ENCODE data around the gene DISC1.

The DISC1 gene

GRCh38 chr1:231919239-231919885 lies 292.8 kb downstream of the DISC1 start:
- FAIRE-seq, result no peak

DNA sequence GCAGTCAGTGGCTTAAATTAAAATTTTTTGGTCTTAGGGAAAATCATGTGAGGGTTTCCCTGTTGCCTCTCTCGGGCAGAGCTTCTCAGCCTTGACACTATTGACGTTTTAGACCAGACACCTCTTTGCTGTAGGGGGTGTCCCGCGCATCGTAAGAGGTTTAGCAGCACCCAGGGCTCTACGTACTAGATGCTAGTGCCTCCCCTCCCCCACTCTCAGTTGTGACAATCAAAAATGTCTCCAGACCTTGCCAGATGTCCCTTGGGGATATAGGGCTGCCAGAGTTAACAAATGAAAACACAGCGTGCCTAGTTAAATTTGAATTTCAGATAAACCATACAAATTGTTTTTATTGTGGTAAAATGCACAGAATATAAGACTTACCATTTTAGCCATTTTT lies 293.3 kb downstream of the DISC1 start:
- DNase-seq (ENCODE audit: insufficient read length, low spot score) (no peak), FAIRE-seq (no peak)

More at GRCh38 chr1:231919239-231919885, 292.8 kb downstream of the DISC1 start:
- DNase-seq (ENCODE audit: insufficient read length, low spot score), result no peak

- DNase-seq (ENCODE audit: insufficient read length, low spot score) (no peak), FAIRE-seq (no peak)
Observed at GRCh38 chr1:231921646-231922345, 295.2 kb downstream of the DISC1 start.

DNA sequence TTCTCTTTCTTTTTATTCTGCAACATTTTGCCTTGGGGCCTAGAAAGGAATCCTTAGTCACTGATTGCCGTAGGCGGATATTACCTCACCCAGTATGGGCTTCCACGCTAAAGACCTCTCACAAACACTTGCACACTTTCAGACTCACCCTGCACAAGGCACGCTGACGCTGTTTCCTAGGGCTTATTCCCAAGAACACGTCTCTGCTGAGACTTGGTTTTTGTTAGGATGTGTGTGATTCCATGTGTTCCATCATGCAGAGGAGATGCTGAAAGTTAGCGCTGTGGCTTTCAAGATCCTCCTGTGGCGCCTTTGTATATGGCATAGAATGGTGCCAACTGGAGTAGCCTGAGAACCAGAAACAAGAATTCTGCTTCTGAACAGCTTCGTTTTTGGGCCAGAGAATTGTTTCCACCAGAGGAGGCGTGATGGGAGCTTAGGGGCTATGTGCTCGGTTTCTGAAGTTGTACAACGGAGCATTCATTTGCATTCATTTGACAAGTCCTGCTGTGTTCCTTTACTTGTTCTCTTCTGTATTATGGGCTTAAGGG lies 297.0 kb downstream of the DISC1 start:
- DNase-seq (ENCODE audit: insufficient read length, low spot score) (no peak), FAIRE-seq (no peak)

DNA sequence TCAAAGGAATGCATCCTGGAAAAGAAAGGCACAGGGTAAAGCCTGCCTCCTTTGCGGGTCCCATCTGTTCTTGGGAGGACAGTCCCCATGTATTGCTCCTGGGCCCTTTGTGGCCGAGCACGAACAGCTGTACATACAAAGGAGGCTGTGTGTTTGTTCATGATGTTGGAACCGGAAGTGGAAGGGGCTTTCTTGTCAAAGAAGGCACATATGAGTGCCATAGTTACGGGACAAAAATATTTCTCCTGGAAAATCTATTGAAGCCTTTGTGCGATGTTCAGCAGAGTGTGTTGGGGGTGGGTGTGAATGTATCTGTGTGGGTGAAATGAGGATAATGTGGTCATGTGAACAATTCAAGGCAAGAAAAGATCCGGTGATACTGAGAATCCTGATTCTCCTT lies 297.6 kb downstream of the DISC1 start:
- DNase-seq (ENCODE audit: insufficient read length, low spot score) (no peak), FAIRE-seq (no peak)

GRCh38 chr1:231925864-231926263 lies 299.3 kb downstream of the DISC1 start:
- DNase-seq (ENCODE audit: insufficient read length, low spot score) (no peak), FAIRE-seq (no peak)

DNA sequence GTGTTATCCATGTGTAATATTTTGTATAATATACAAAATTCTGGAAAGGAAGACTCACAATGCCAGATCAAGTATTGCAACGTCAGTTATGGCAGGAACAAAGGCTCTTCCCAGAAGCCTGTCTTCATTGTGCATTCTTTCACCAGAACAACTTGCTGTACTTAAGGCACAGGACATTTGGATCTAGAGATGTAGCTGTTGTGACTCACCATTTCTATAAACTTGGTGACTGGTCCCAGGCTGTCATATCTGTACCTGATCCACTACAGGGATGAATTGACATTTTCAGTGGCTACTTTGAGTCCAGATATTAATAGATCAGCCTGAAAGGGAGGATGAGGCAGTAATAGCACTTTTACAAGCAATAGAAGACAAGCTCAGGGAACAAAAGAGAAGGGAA lies 299.8 kb downstream of the DISC1 start:
- FAIRE-seq (no peak), DNase-seq (ENCODE audit: insufficient read length, low spot score) (no peak)

- FAIRE-seq (no peak), DNase-seq (ENCODE audit: insufficient read length, low spot score) (no peak)
Observed at GRCh38 chr1:231926933-231927332, 300.3 kb downstream of the DISC1 start.

DNA sequence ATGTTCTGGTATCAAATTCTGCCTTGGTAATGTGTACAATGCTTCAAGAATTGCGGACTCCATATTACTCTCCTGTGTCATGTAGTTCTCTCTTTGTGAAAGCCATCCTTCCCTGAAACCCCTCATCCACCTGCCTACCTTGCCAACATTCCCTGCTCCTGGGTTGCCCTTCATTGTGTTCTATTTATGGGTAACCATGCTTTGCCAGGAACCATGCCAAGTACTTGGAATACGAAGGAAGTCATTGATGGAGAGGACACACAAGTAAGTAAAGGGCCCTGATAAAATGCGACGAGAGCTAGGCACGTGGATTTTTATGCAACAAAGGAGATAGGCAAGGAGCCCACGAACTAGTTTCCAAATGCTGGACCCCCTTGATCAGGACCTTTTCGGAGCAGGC lies 300.8 kb downstream of the DISC1 start:
- DNase-seq (ENCODE audit: insufficient read length, low spot score) (no peak), FAIRE-seq (no peak)

DNA sequence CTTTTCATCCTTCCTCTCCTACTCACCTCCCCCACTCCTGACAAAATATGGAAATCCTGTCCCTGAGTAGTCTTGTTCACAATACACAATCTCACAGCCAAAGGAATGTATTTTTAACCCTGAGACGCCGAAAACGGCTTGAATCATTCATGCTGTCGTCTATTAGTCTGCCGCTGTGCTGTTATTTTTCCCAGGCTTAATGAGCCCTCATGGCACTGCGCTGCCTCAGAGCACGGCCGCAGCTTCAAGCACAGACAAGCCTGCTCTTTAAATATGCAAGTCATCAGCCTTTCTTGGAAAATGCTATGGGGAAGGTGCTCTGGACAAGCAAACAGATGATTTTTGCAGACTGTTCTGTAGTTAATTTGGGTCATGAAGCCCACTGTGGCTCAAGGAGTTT lies 302.7 kb downstream of the DISC1 start:
- DNase-seq (ENCODE audit: insufficient read length, low spot score) (no peak), FAIRE-seq (no peak)

GRCh38 chr1:231930257-231930947 lies 303.8 kb downstream of the DISC1 start:
- DNase-seq (ENCODE audit: insufficient read length, low spot score), result no peak
- FAIRE-seq, result no peak

DNA sequence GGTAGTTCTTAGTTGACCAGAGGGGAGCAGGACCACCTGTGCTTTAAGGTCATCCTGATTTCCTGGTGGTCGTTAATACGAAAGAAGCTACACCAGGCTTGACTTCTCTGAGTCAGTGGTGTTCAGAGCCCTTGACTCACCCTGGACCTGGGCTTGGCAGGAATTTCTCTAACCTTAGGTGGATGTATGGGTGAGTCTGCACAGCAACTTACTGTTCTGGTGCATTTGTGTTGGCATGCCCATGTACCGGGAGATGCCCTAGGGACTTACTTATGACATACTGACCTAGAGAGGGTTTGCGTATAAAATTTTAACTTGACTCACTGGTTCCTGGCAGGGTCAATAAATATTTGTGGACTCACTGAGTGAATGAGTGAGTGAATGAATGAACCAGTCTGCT lies 304.6 kb downstream of the DISC1 start:
- no peak for FAIRE-seq
- DNase-seq (ENCODE audit: insufficient read length, low spot score), result no peak

DNA sequence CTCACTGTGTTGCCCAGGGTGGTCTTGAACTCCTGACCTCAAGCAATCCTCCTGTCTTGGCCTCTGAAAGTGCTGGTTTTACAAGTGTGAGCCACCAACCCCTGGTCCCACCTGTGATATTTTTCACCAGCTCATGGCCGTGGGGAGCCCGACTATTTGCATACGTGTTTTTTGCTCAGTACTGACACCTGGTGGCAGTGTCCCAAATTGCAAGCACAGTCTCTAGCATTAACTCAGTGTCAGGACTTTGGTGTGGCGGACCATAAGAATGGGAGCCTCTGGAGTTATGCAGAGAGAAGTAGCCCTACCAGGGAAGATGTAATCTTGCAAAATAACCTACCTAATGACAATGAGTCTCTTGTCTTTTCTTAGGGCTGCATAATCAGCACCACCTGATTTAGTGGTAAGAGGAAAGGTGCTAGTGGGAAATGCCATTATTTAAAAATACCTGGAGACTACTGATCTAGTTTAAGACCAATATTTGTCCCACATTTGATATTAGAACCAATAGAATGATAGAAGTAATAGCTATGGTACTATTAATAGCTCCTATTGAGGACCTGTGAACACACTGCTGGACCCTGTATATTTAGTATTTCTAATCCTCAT lies 305.4 kb downstream of the DISC1 start:
- FAIRE-seq, result no peak
- DNase-seq (ENCODE audit: insufficient read length, low spot score), result peak; percentile 20

GRCh38 chr1:231933711-231934626 lies 307.4 kb downstream of the DISC1 start:
- DNase-seq (ENCODE audit: insufficient read length, low spot score) (no peak), FAIRE-seq (no peak)

- DNase-seq (ENCODE audit: insufficient read length, low spot score), result no peak
- no peak for FAIRE-seq
Observed at GRCh38 chr1:231934797-231935196, 308.2 kb downstream of the DISC1 start.

DNA sequence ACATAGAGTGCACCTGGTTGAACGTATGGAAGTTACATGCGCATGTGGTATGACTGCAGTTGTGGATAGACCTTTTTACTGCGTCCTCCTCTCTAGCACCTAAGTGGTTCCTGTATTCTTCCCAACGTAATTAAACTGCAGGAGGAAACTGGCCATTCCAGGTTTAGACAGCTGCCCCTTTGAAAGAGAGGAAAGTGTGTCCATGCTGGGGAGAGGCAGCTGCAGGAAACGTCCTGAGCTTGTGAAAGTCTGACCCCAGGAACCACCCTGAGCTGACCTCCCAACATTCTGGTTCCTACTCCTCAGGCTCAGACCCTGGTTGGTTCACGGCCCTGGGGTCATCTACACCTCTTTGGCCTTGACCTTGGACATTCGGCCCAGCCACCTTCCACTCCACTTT lies 309.3 kb downstream of the DISC1 start:
- DNase-seq (ENCODE audit: insufficient read length, low spot score), result no peak
- FAIRE-seq, result no peak

DNA sequence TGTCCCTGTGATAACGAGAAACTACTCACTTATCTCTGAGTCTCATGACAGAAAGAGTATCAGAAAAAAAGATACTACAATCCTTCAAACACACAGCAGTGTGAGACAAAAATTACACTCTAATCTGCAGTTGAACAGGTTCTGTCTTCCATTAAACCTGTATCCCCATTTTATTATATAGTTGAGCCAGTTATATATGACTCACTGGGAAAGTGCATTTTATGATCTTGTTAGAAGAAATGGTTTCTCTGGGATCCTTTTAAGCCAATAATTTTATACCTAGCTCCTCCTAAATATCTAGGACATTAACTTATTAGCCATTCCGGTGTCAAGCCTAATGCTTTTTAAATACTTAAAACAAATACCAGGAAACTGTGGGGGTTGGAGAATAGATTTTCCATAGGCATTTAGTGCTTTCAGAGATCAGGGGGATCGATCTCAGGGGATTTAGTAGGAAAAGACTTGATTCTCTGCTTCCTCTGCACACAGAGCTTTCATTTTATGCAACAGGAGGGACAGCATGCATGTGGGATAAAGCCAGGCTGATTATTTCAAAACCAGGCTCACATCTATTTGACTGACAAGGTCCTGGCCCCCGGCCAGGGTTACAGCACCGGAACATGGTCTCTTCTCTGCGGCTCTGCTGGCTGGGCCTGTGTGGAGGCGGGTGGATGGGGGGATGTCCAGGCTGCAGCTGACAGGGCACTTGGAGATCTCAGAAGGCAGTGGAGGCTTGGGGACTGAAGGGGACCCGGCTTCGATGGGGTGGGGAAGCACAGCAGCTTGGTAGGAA lies 310.6 kb downstream of the DISC1 start:
- FAIRE-seq, result no peak
- no peak for DNase-seq (ENCODE audit: insufficient read length, low spot score)

- FAIRE-seq (no peak), DNase-seq (ENCODE audit: insufficient read length, low spot score) (no peak)
Observed at GRCh38 chr1:231938211-231938610, 311.6 kb downstream of the DISC1 start.

DNA sequence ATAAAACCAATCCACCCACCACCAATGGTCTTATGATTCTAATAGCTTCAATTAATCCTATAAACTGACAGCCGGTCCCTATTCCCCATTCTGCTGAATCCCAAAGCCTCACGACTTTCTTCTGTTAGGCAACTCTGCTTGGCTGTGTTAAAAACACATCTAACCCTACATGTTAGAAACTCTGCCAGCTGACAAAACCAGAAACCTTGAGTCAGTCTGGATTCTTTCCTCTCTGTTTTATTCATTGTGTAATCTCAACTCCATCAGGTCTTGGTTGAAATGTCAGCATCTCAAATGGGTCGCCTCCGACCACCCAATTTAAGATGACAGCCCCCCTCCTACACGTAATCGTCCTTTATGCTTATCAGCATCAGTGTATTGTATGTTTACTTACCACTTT lies 312.1 kb downstream of the DISC1 start:
- DNase-seq (ENCODE audit: insufficient read length, low spot score) (no peak), FAIRE-seq (no peak)
